ENCODE measurements around the gene ANKS1A. TPM values are rescaled to one million over a fixed set of nuclear protein-coding genes. Genes with fewer than 3 reads are reported as not detected.

Gene ANKS1A
- total and polyA plus RNA-seq, 2 experiments from 2014 or later, result 17.5 to 25.4 TPM

DNA sequence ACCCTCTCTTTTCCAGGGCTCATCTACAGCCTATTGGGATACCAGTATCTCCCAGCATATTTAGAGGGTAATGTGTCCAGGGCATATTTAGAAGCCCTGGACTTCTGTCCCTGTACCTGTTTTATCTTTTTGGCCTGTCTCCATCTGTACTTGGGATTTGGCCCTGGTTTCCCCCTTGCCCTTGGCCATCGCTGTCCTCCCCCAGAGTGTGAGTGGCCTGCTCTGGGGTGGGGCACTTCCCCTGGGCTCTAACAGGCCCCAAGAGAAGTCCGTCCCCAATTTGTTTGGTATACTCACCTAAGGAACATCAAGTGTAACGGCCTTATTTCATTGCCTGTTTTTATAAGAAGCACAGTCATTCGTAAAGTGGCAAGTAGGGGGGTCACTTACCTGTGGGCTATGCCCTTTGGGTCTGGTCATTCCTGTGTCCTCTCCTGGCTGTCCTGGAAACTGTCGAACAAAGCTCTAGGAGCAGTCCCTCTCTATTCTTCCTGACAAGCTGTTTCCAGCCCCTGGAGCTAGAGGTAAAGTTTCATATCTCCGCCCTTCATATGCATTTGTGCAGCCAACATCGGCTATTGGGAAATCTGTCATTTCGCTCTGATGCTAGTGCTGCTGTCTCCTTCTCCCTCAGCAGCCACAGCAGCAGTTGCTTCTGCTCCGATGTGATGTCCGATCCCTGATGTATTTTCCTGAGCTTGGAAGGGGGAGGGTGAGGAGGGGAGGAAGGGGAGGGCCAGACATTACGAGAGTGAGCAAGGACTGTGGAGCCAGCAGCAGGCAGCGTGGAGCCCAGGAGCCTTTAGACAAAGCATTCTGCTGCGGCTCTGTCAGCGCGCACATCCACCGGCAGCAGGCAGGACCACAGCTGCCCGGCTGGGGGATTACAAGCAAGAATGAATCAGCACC lies 168.6 kb downstream of the ANKS1A start:
- peak; percentile 50 for DNase-seq (ENCODE audit: low spot score)
- Histone ChIP-seq H3K9me2 (replicated peaks; ENCODE audit: insufficient read depth) (no peaks in the 10 kb centered on the region), H3K4me3 (no peak overlapping the region), H3K4me2 (no peak overlapping the region), H3K79me2 (peaks cover 5% of the 10 kb centered on the region), H2AFZ (no peak overlapping the region), H3K4me1 (ENCODE audit: insufficient read depth) (peaks cover 8% of the 10 kb centered on the region), H3K9me3 (ENCODE audit: low read depth) (no peaks in the 10 kb centered on the region), H3K36me3 (replicated peaks; ENCODE audit: insufficient read depth, low read depth) (no peaks in the 10 kb centered on the region), H4K20me1 (ENCODE audit: insufficient read depth, poor library complexity, severe bottlenecking) (no peaks in the 10 kb centered on the region), H3K27ac (no peak overlapping the region), H3K27me3 (no peaks in the 10 kb centered on the region)
- WGBS (ENCODE audit: low lambda C conversion rate, missing lambda C conversion rate), result 63% methylated on average over 15 of the region's 17 CpGs
- TF ChIP-seq EZH2 (IDR thresholded peaks at IDR 0.05; ENCODE audit: borderline replicate concordance) (no peak), EZH2phosphoT487 (IDR thresholded peaks at IDR 0.05; ENCODE audit: low read depth, severe bottlenecking, unreplicated experiment) (no peak)
- TF ChIP-seq, protein P1, sequence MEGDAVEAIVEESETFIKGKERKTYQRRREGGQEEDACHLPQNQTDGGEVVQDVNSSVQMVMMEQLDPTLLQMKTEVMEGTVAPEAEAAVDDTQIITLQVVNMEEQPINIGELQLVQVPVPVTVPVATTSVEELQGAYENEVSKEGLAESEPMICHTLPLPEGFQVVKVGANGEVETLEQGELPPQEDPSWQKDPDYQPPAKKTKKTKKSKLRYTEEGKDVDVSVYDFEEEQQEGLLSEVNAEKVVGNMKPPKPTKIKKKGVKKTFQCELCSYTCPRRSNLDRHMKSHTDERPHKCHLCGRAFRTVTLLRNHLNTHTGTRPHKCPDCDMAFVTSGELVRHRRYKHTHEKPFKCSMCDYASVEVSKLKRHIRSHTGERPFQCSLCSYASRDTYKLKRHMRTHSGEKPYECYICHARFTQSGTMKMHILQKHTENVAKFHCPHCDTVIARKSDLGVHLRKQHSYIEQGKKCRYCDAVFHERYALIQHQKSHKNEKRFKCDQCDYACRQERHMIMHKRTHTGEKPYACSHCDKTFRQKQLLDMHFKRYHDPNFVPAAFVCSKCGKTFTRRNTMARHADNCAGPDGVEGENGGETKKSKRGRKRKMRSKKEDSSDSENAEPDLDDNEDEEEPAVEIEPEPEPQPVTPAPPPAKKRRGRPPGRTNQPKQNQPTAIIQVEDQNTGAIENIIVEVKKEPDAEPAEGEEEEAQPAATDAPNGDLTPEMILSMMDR (IDR thresholded peaks at IDR 0.05; ENCODE audit: poor library complexity), result no peak

DNA sequence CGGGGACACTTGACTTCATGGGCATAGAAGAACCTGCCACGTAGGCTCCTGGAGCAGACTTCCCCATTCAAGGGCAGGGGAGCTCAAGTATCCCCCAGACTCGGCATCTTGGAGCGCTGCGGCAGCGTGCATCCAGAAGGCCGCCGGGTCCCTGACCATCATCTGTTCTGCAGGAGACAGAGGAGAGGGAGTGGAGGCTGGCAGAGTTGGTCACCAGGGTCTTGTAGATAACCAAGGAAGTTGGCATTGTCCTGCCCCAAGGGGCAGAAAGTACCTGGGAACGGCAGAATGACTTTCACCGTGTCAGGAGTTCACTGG lies 169.3 kb downstream of the ANKS1A start:
- Histone ChIP-seq H3K27me3 (no peaks in the 10 kb centered on the region), H3K27ac (no peak overlapping the region), H3K4me1 (ENCODE audit: insufficient read depth) (peaks cover 2% of the 10 kb centered on the region), H4K20me1 (ENCODE audit: insufficient read depth, poor library complexity, severe bottlenecking) (no peaks in the 10 kb centered on the region), H3K9me2 (replicated peaks; ENCODE audit: insufficient read depth) (no peaks in the 10 kb centered on the region), H2AFZ (no peak overlapping the region), H3K9me3 (ENCODE audit: low read depth) (no peaks in the 10 kb centered on the region), H3K36me3 (replicated peaks; ENCODE audit: insufficient read depth, low read depth) (no peaks in the 10 kb centered on the region), H3K4me2 (no peak overlapping the region), H3K79me2 (peaks cover 2% of the 10 kb centered on the region), H3K4me3 (no peak overlapping the region)
- no peak for DNase-seq (ENCODE audit: low spot score)
- TF ChIP-seq, protein P1 (IDR thresholded peaks at IDR 0.05; ENCODE audit: poor library complexity), result no peak
- TF ChIP-seq EZH2phosphoT487 (IDR thresholded peaks at IDR 0.05; ENCODE audit: low read depth, severe bottlenecking, unreplicated experiment), result no peak
- no peak for TF ChIP-seq EZH2 (IDR thresholded peaks at IDR 0.05; ENCODE audit: borderline replicate concordance)
- WGBS (ENCODE audit: low lambda C conversion rate, missing lambda C conversion rate), result 91% methylated on average over 10 of the region's 10 CpGs

DNA sequence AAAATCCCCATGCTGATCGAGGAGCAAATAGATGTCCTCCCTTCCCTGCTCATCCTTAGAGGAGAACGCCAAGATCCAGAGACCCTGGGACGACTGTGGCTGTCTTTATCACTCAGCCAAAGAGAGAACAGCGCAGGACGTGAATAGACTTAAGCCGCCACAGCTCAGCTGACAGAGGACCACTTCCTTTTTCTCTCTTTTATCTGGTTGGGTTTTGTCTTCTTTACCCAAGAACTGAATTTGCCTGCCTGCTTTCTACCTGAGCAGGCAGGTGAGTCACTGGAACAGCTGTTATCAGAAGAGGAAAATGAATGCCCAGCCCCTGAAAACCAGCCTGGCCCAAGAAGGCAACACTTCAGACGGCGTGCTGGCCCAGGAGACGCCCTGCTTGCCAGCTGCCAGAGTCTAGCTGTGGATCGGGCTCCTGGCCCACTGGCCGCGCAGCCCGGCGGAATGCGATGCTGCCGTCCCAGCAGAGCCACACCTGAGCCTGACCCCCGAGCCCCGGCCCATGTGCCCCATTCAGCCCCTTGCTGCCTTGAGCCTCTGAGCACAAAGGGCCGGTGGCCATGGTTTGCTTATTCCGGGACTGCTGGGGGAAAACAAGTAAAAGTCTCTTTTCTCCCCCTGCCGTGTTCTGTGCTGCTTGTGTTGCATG lies 169.9 kb downstream of the ANKS1A start:
- DNase-seq (ENCODE audit: low spot score), result no peak
- H3K79me2 ChIP-seq, result no peaks in the 10 kb centered on the region
- H3K4me3 ChIP-seq, result no peak overlapping the region
- no peaks in the 10 kb centered on the region for H4K20me1 ChIP-seq (ENCODE audit: insufficient read depth, poor library complexity, severe bottlenecking)
- H2AFZ ChIP-seq, result no peak overlapping the region
- TF ChIP-seq EZH2phosphoT487 (IDR thresholded peaks at IDR 0.05; ENCODE audit: low read depth, severe bottlenecking, unreplicated experiment) (no peak), EZH2 (IDR thresholded peaks at IDR 0.05; ENCODE audit: borderline replicate concordance) (no peak)
- TF ChIP-seq, protein P1 (IDR thresholded peaks at IDR 0.05; ENCODE audit: poor library complexity), result no peak
- no peaks in the 10 kb centered on the region for H3K9me3 ChIP-seq (ENCODE audit: low read depth)
- H3K27ac ChIP-seq, result no peak overlapping the region
- no peaks in the 10 kb centered on the region for H3K27me3 ChIP-seq
- no peaks in the 10 kb centered on the region for H3K36me3 ChIP-seq (replicated peaks; ENCODE audit: insufficient read depth, low read depth)
- no peaks in the 10 kb centered on the region for H3K4me1 ChIP-seq (ENCODE audit: insufficient read depth)
- no peak overlapping the region for H3K4me2 ChIP-seq
- H3K9me2 ChIP-seq (replicated peaks; ENCODE audit: insufficient read depth), result no peaks in the 10 kb centered on the region
- 97% methylated on average over 21 of the region's 21 CpGs for WGBS (ENCODE audit: low lambda C conversion rate, missing lambda C conversion rate)

All from hepatocyte (in vitro differentiated cells).